ENCODE results near the gene ENTPD6.

GRCh38 chr20:25220810-25221591, 25.5 kb downstream of the ENTPD6 start:
- no peak for TF ChIP-seq CTCF (conservative IDR thresholded peaks at IDR 0.05; ENCODE audit: low read depth, low read length)
- no peak for TF ChIP-seq EZH2 (IDR thresholded peaks at IDR 0.05; ENCODE audit: low read length, unreplicated experiment)
- TF ChIP-seq EZH2phosphoT487 (IDR thresholded peaks at IDR 0.05; ENCODE audit: borderline replicate concordance, low read length), result no peak
